IMR-90 (cell line): ENCODE results near the gene RNF112. TPM values are rescaled to one million over a fixed set of nuclear protein-coding genes. Genes with fewer than 3 reads are reported as not detected.

Experiments used
- ATAC-seq: fragments of 200-7000 bp; cut with Tn5 transposase; 2 replicates; pipeline ENCODE4 v1.9.1; 2020; ENCODE audit warnings: low read depth, mild to moderate bottlenecking, moderate library complexity
- BruUV-seq: library from RNA; stranded (reverse); fragments of 400-500 nt; replicated peaks from 2 replicates; lab custom pipeline; 2021; lab: Mats Ljungman, UMichigan
- CTCF ChIA-PET: fragments of 300-600 bp; formaldehyde crosslinking; extraction: SDS; loops from one replicate; lab custom pipeline; 2021; ENCODE audit warnings: antibody characterized with exemption; lab: Yijun Ruan, JAX
- POLR2A ChIA-PET: fragments of 300-600 bp; sonication (Branson Sonifier 250); formaldehyde crosslinking; loops from one replicate; lab custom pipeline; 2022; ENCODE audit warnings: antibody characterized with exemption; ENCODE audit not compliant: unreplicated experiment; lab: Charles Lee
- DNase-seq: peaks from one replicate; pipeline ENCODE4 v3.0.0; 2013
- H2AFZ ChIP-seq: replicated peaks from 2 replicates; pipeline ENCODE3; 2013; ENCODE audit warnings: low read length, mild to moderate bottlenecking; ENCODE audit not compliant: poor library complexity
- H2AK5ac ChIP-seq: 2 replicates; pipeline ENCODE4 v1.6.1; 2013; ENCODE audit warnings: low read depth, low read length, inconsistent platforms
- H2AK9ac ChIP-seq: replicated peaks from 2 replicates; pipeline ENCODE3; 2013; ENCODE audit warnings: mild to moderate bottlenecking, low read depth, low read length, moderate library complexity; ENCODE audit not compliant: poor library complexity
- H2BK120ac ChIP-seq: 2 replicates; pipeline ENCODE4 v1.6.1; 2013; ENCODE audit warnings: low read depth, low read length, inconsistent platforms
- H2BK15ac ChIP-seq: 3 replicates; pipeline ENCODE4 v1.6.1; 2013; ENCODE audit warnings: low read depth, low read length, inconsistent platforms
- H2BK20ac ChIP-seq: 2 replicates; pipeline ENCODE4 v1.6.1; 2013; ENCODE audit warnings: low read depth, mild to moderate bottlenecking, inconsistent platforms, low read length, moderate library complexity
- H2BK5ac ChIP-seq: 2 replicates; pipeline ENCODE4 v1.6.1; 2013; ENCODE audit warnings: mild to moderate bottlenecking, low read depth, low read length, inconsistent platforms; ENCODE audit not compliant: poor library complexity, severe bottlenecking
- H3K14ac ChIP-seq: replicated peaks from 2 replicates; pipeline ENCODE4 v1.6.1; 2013; ENCODE audit warnings: low read depth, low read length, inconsistent platforms
- H3K18ac ChIP-seq: 2 replicates; pipeline ENCODE4 v1.6.1; 2013; ENCODE audit warnings: low read depth, low read length, control low read depth
- H3K23ac ChIP-seq: 2 replicates; pipeline ENCODE4 v1.6.1; 2013; ENCODE audit warnings: low read depth, low read length, inconsistent platforms
- H3K27ac ChIP-seq: 2 replicates; pipeline ENCODE4 v1.5.1; 2013; ENCODE audit warnings: mild to moderate bottlenecking, control low read depth, low read length; ENCODE audit not compliant: insufficient read depth
- H3K27me3 ChIP-seq: 2 replicates; pipeline ENCODE4 v1.6.1; 2013; ENCODE audit warnings: low read length; ENCODE audit not compliant: control insufficient read depth, insufficient read depth
- H3K36me3 ChIP-seq: 2 replicates; pipeline ENCODE4 v1.6.1; 2013; ENCODE audit warnings: low read length, mixed read lengths; ENCODE audit not compliant: control insufficient read depth, insufficient read depth
- H3K4ac ChIP-seq: 2 replicates; pipeline ENCODE4 v1.6.1; 2013; ENCODE audit warnings: low read depth, low read length, inconsistent platforms
- H3K4me1 ChIP-seq: 2 replicates; pipeline ENCODE4 v1.6.1; 2013; ENCODE audit warnings: low read length, mixed read lengths; ENCODE audit not compliant: control insufficient read depth, insufficient read depth
- H3K4me2 ChIP-seq: 2 replicates; pipeline ENCODE4 v1.6.1; 2013; ENCODE audit warnings: low read depth, mild to moderate bottlenecking, control low read depth, low read length, moderate library complexity
- H3K4me3 ChIP-seq: 2 replicates; pipeline ENCODE4 v1.5.1; 2013; ENCODE audit warnings: low read depth, mild to moderate bottlenecking, control low read depth, low read length, moderate library complexity; ENCODE audit not compliant: insufficient read depth
- H3K56ac ChIP-seq: 2 replicates; pipeline ENCODE4 v1.6.1; 2013; ENCODE audit warnings: low read length, inconsistent platforms; ENCODE audit not compliant: insufficient read depth; ENCODE audit errors: extremely low read depth
- H3K79me1 ChIP-seq, 2 experiments: 2 replicates each; pipeline ENCODE4 v1.6.1; 2013; ENCODE audit warnings: low read length in 2 of 2, inconsistent platforms in 1 of 2, low read depth in 1 of 2
- H3K9ac ChIP-seq: 2 replicates; pipeline ENCODE4 v1.6.1; 2013; ENCODE audit warnings: low read depth, low read length, control low read depth
- H3K9me1 ChIP-seq: 2 replicates; pipeline ENCODE4 v1.6.1; 2013; ENCODE audit warnings: low read length, inconsistent platforms; ENCODE audit not compliant: insufficient read depth
- H3K9me3 ChIP-seq: 2 replicates; pipeline ENCODE4 v1.6.1; 2013; ENCODE audit warnings: low read length; ENCODE audit not compliant: control insufficient read depth, insufficient read depth
- H4K20me1 ChIP-seq: 2 replicates; pipeline ENCODE4 v1.6.1; 2013; ENCODE audit warnings: low read length, inconsistent platforms; ENCODE audit not compliant: insufficient read depth
- H4K5ac ChIP-seq: 2 replicates; pipeline ENCODE4 v1.6.1; 2013; ENCODE audit warnings: mild to moderate bottlenecking, low read depth, low read length, control low read depth
- H4K8ac ChIP-seq, 2 experiments: 2 replicates each; pipeline ENCODE4 v1.6.1; 2013; ENCODE audit warnings: low read depth in 2 of 2, low read length in 2 of 2, control low read depth in 1 of 2, inconsistent platforms in 1 of 2
- H4K91ac ChIP-seq: 2 replicates; pipeline ENCODE4 v1.6.1; 2013; ENCODE audit warnings: low read depth, low read length, inconsistent platforms; ENCODE audit not compliant: insufficient read depth
- CEBPB ChIP-seq: IDR thresholded peaks from 2 replicates; pipeline ENCODE4 v1.6.1; 2012; ENCODE audit warnings: low read depth, low read length, improper control_type of control experiment
- MAZ ChIP-seq: IDR thresholded peaks from 2 replicates; pipeline ENCODE4 v1.6.1; 2012; ENCODE audit warnings: low read depth, mild to moderate bottlenecking, low read length, improper control_type of control experiment, moderate library complexity, borderline replicate concordance
- RFX5 ChIP-seq: IDR thresholded peaks from 2 replicates; pipeline ENCODE4 v1.8.0; 2012; ENCODE audit warnings: low read depth, mild to moderate bottlenecking, low read length, moderate library complexity
- SMC3 ChIP-seq: fragments of 150-350 bp; IDR thresholded peaks from 2 replicates; pipeline ENCODE4 v1.6.1; 2016; ENCODE audit warnings: low read depth, mild to moderate bottlenecking, antibody characterized with exemption, low read length, moderate library complexity
- WGBS, 2 experiments: methylation state at CpG; one replicate each; pipeline versions ENCODE4 v1.1.5 to v1.1.7; 2013; ENCODE audit warnings: missing lambda C conversion rate in 2 of 2; ENCODE audit not compliant: insufficient read length in 1 of 2; ENCODE audit errors: extremely low coverage in 2 of 2; 5-methylcytosine and 5-hydroxymethylcytosine counted together
- dilution Hi-C: fragments of 300-500 bp; cut with HindIII; formaldehyde crosslinking; loops from one replicate; pipeline ENCODE4 v1.14.3; 2018; ENCODE audit warnings: low sequenced_read_pairs; ENCODE audit not compliant: unreplicated experiment
- in situ Hi-C: fragments of 300-500 bp; cut with MboI; formaldehyde crosslinking; loops from 3 replicates; pipeline ENCODE4 v1.14.3; 2019; ENCODE audit warnings: low sequenced_read_pairs, inconsistent platforms, mixed read lengths
- intact Hi-C: fragments of 100-400 bp; cut with micrococcal nuclease; formaldehyde crosslinking; loops from 2 replicates; pipeline ENCODE4 v1.10.0; 2022
- polyA plus RNA-seq, 3 experiments: library from polyadenylated mRNA; depleted of rRNA; stranded (reverse); fragments of >200 nt; gene quantifications; 2 replicates each; pipeline ENCODE4 v1.2.3, GENCODE V29; 2012; ENCODE audit warnings: low replicate concordance in 1 of 3
- total RNA-seq: library from RNA; depleted of rRNA; stranded (reverse); fragments of >200 nt; gene quantifications from 2 replicates; pipeline ENCODE4 v1.2.3, GENCODE V29; 2012

The RNF112 gene
- total and polyA plus RNA-seq, 2 of the 4 experiments (the other 2 are of a cell fraction): 2.5 to 5.7 TPM

DNA sequence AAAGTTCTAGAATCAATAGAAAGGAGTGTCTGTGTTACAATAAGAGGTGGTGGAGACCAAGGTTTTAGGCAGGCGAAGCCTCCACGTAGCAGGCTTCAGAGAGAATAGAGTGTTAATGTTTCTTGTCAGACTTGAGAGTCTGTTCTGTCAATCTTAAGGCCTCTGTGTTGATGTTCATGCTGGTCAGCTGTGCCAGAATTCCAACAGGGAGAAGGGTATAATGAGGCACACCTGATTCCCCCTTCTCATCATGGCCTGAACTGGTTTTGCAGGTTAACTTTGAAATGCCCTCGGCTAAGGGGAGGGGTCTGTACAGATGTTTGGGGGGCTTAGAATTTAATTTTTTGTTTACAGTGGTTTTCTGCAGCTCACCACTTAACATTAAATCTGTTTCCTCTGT is 46.0 kb downstream of the RNF112 start:
- 100% methylated on average over 2 of the region's 3 CpGs; no CpG with 5 or more reads in 1 of the 2 experiments for WGBS, 2 experiments
- no peak for ATAC-seq
- BruUV-seq: no TSS peak
- no peak overlapping the region for H4K8ac ChIP-seq
- no peak overlapping the region for H4K91ac ChIP-seq
- H3K9me3 ChIP-seq: no peaks in the 10 kb centered on the region
- no peak for TF ChIP-seq MAZ
- TF ChIP-seq SMC3: no peak
- no peak for TF ChIP-seq RFX5
- TF ChIP-seq CEBPB: no peak
- H4K5ac ChIP-seq: no peak overlapping the region
- no peak for DNase-seq
- H2BK20ac ChIP-seq: no peak overlapping the region
- no peak overlapping the region for H2AK9ac ChIP-seq
- H3K4me3 ChIP-seq: no peak overlapping the region
- in situ Hi-C loops (no loop called here), dilution Hi-C loops (no loop called here), intact Hi-C loops (no loop called here)
- H2BK120ac ChIP-seq: no peak overlapping the region
- H3K79me1 ChIP-seq: no peaks in the 10 kb centered on the region
- H3K4ac ChIP-seq: no peak overlapping the region
- H3K4me1 ChIP-seq: no peaks in the 10 kb centered on the region
- no peaks in the 10 kb centered on the region for H3K36me3 ChIP-seq
- H3K27me3 ChIP-seq: peaks cover 39% of the 10 kb centered on the region
- H3K9me1 ChIP-seq: no peaks in the 10 kb centered on the region
- H2BK5ac ChIP-seq: no peak overlapping the region
- no peak overlapping the region for H2AFZ ChIP-seq
- H2AK5ac ChIP-seq: peak overlapping the region; percentile 10; the same call in 1 of the 2 replicates
- ChIA-PET POLR2A (no interaction called here), CTCF (no interaction called here)
- no peak overlapping the region for H3K9ac ChIP-seq
- H3K23ac ChIP-seq: no peak overlapping the region
- no peak overlapping the region for H3K4me2 ChIP-seq
- H3K14ac ChIP-seq: no peak overlapping the region
- no peaks in the 10 kb centered on the region for H4K20me1 ChIP-seq
- H3K27ac ChIP-seq: no peak overlapping the region
- no peak overlapping the region for H3K56ac ChIP-seq
- H2BK15ac ChIP-seq: no peak overlapping the region
- no peak overlapping the region for H3K18ac ChIP-seq
